ENCODE data around the gene STAB2. TPM values are rescaled to one million over a fixed set of nuclear protein-coding genes. Genes with fewer than 3 reads are reported as not detected.

The STAB2 gene
- total RNA-seq, 1 donor from 2014 or later, result not detected

GRCh38 chr12:103677905-103678304, 90.8 kb downstream of the STAB2 start:
- Histone ChIP-seq H3K4me3 (ENCODE audit: low read depth, low read length) (no peak overlapping the region), H3K36me3 (ENCODE audit: control insufficient read depth, insufficient read depth, low read length) (no peaks in the 10 kb centered on the region), H3K27me3 (ENCODE audit: control insufficient read depth, insufficient read depth, low read length) (no peaks in the 10 kb centered on the region)
- TF ChIP-seq CTCF (IDR thresholded peaks at IDR 0.05; ENCODE audit: insufficient read depth, low read length, poor library complexity, severe bottlenecking), result no peak
- DNase-seq (ENCODE audit: low read depth), result no peak

GRCh38 chr12:103679421-103680170, 92.5 kb downstream of the STAB2 start:
- Histone ChIP-seq H3K27me3 (ENCODE audit: control insufficient read depth, insufficient read depth, low read length) (no peaks in the 10 kb centered on the region), H3K4me3 (ENCODE audit: low read depth, low read length) (no peak overlapping the region), H3K36me3 (ENCODE audit: control insufficient read depth, insufficient read depth, low read length) (no peaks in the 10 kb centered on the region)
- no peak for DNase-seq (ENCODE audit: low read depth)
- TF ChIP-seq CTCF (IDR thresholded peaks at IDR 0.05; ENCODE audit: insufficient read depth, low read length, poor library complexity, severe bottlenecking), result no peak

- Histone ChIP-seq H3K36me3 (ENCODE audit: control insufficient read depth, insufficient read depth, low read length) (no peaks in the 10 kb centered on the region), H3K4me3 (ENCODE audit: low read depth, low read length) (no peak overlapping the region), H3K27me3 (ENCODE audit: control insufficient read depth, insufficient read depth, low read length) (no peaks in the 10 kb centered on the region)
- DNase-seq (ENCODE audit: low read depth), result no peak
- TF ChIP-seq CTCF (IDR thresholded peaks at IDR 0.05; ENCODE audit: insufficient read depth, low read length, poor library complexity, severe bottlenecking), result no peak
Observed at GRCh38 chr12:103680591-103681141, 93.6 kb downstream of the STAB2 start.

- no peak for DNase-seq (ENCODE audit: low read depth)
- TF ChIP-seq CTCF (IDR thresholded peaks at IDR 0.05; ENCODE audit: insufficient read depth, low read length, poor library complexity, severe bottlenecking), result no peak
- no peaks in the 10 kb centered on the region for H3K27me3 ChIP-seq (ENCODE audit: control insufficient read depth, insufficient read depth, low read length)
- H3K36me3 ChIP-seq (ENCODE audit: control insufficient read depth, insufficient read depth, low read length), result no peaks in the 10 kb centered on the region
- H3K4me3 ChIP-seq (ENCODE audit: low read depth, low read length), result no peak overlapping the region
Observed at GRCh38 chr12:103686026-103686425, 99.0 kb downstream of the STAB2 start.

- Histone ChIP-seq H3K4me3 (ENCODE audit: low read depth, low read length) (no peak overlapping the region), H3K36me3 (ENCODE audit: control insufficient read depth, insufficient read depth, low read length) (no peaks in the 10 kb centered on the region), H3K27me3 (ENCODE audit: control insufficient read depth, insufficient read depth, low read length) (no peaks in the 10 kb centered on the region)
- no peak for TF ChIP-seq CTCF (IDR thresholded peaks at IDR 0.05; ENCODE audit: insufficient read depth, low read length, poor library complexity, severe bottlenecking)
- DNase-seq (ENCODE audit: low read depth), result no peak
Observed at GRCh38 chr12:103687253-103687652, 100.2 kb downstream of the STAB2 start.
